Measurements from ENCODE around the gene TEX13D.

DNA sequence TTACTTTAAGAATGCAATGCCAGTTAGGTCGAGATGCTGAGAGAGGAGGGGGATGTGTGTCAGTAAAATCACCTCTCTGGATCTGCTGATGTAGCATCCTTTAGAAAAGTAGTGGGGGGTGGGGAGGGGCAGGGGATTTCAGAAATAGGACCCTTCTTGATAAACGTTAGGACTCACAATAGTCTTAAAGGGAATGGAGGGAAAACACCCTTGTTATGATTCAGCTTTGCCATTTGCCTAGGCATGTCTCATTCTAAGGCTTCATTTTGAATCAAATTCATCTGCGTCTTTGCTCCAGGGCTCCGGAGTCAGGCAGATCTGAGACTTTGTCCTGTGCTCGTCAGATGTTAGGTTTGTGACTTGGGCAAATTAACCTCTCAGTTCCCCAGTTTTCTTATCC is 14.8 kb downstream of the TEX13D start:
- TF ChIP-seq POLR2A (IDR thresholded peaks at IDR 0.05; ENCODE audit: low read depth, low read length) (no peak), POLR2AphosphoS5 (IDR thresholded peaks at IDR 0.05; ENCODE audit: low read depth, low read length) (no peak), TAF1 (IDR thresholded peaks at IDR 0.05; ENCODE audit: low read depth, low read length) (no peak), SPI1 (IDR thresholded peaks at IDR 0.05; ENCODE audit: low read depth, low read length) (no peak)

Measured in GM12891 (cell line).